ENCODE data around the gene CD74.

DNA sequence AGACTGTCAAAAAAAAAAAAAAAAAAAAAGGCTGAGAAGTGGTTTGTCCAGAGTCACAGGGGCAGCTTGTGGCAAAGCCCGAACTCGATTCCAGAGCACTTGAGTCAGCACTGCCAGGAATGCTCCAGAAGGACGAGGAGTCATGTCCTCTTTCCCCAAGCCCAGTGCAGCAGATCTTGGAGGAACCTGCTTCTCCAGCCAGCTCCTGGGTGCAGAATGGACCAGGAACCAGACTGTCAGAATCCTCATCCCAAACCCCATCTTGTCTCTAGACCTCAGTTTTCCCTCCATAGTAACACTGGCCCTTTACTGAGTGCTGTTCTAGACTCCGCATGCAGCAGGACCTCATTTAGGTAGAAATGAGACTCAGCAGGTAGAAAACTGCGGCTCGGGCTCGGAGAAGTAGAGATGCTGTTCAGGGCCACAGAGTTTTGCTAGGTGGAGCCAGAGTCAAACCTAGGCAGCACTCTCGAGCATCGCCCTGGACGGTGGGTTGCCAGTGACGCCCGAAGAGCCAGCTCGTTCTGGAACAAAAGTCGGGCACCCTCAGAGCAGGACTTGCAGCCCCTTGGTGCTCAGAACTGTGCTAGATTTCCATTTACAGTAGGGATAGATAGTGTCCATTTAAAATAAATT, 15.4 kb downstream of the CD74 start:
- TF ChIP-seq CTCF (IDR thresholded peaks at IDR 0.05), result no peak
- no peak for TF ChIP-seq POLR2AphosphoS5 (IDR thresholded peaks at IDR 0.05)
